GM18870 (cell line): Measurements from ENCODE around the gene C1orf146.
"Not testable (repeated sequence)": the region's sequence is repeated elsewhere in the genome, so short reads cannot be mapped to it uniquely, and the experiment has no call there.

Experiments
- ATAC-seq: cut with Tn5 transposase; IDR thresholded peaks from one replicate; pipeline ENCODE4 v1.9.1; 2021; ENCODE audit warnings: moderate library complexity; ENCODE audit not compliant: unreplicated experiment

Gene C1orf146

DNA sequence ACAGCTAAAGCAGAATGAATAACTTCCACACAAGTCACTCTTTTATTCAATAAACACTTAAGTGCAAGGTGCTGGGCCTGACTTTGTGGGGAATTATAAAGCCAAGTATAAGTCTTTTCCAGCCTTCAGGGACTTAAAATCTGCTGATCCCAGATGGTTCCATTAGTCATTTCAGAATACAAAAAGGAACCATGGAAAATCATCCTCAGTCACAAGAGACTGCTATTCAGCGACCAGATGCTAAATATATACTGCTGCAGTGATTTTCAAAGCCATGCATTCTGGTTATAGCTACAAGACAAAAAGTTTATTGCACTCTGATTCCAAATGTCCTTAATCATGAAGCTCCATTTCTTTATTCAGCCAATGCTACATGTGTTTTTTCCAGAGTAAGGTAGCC lies 55.3 kb downstream of the C1orf146 start:
- no peak for ATAC-seq

DNA sequence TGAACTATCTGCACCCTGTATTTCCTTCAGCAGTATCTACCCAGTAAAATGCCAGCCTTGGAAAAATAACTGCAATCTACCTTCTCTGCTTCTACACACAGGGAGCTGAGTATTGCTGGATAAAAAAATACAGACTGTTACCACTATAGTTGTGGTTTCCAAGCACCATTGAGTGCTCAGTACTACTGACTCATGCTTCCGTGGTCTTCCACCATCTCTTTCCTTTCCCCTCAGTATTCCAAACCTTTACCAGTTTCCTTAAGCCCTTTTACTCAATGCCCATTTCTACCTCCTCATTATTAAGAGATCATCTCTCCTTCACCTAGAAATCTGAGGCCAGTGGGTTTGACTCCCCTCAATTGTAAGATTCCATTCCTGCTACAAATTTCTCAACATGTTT lies 57.2 kb downstream of the C1orf146 start:
- no peak for ATAC-seq

DNA sequence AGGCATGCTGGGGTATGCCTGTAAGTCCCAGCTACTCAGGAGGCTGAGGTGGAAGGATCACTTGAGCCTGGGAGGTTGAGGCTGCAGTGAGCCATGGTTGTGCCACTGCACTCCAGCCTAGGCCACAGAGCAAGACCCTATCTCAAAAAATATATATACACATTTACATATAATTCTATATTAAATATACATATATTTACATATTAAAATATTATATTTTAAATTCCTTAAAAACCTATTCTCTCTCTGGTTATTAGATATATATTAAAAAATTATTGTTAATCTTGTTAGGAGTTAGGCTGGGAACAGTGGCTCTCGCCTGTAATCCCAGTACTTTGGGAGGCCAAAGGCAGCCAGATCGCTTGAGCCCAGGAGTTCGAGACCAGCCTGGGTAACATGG lies 58.4 kb downstream of the C1orf146 start:
- no peak for ATAC-seq

DNA sequence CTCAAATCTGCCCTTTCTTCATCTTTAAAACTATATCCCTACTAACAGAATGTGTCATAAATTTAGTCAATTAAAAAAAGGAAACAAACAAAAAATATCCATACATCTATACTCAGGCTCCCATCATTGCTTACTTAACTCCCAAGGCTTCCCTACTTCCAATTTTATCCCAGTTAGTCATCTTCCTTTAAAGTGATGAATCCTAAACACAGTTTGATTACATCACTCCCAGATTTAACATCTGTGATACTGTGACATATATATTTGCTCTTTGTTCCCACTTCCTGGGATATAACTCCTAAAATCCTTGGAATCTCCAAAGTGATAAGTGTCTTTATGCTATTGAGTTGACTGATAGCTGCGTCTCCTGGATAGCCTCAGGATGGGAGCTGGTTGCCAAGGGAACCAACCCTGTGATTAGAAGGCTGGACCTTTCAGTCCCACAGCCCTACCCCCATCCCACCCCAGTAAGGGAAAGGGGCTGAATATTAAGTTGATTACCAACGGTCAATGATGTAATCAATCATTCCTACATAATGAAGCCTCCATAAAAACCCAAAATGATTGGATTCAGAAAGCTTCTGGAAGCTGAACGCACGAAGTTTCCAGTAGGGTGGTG lies 59.5 kb downstream of the C1orf146 start:
- ATAC-seq: no peak

DNA sequence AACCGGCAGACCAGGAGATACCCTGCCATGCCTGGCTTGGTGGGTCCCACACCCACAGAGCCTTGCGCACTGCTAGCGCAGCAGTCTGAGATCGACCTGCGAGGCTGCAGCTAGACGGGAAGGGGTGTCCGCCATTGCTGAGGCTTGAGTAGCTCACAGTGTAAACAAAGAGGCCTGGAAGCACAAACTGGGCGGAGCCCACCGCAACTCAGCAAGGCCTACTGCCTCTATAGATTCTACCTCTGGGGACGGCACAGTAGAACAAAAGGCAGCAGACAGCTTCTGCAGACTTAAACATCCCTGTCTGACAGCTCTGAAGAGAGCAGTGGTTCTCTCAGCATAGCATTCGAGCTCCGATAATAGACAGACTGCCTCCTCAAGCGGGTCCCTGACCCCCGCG lies 62.1 kb downstream of the C1orf146 start:
- ATAC-seq: not testable (repeated sequence)

DNA sequence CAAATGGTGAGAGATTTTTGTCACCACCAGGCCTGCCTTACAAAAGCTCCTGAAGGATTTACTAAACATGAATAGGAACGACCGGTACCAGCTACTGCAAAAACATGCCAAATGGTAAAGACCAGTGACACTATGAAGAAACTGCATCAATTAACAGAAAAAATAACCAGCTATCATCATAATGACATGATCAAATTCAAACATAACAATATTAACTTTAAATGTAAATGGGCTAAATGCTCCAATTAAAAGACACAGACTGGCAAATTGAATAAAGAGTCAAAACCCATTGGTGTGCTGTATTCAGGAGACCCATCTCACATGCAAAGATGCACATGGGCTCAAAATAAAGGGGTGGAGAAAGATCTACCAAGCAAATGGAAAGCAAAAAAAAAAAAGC lies 63.7 kb downstream of the C1orf146 start:
- ATAC-seq: not testable (repeated sequence)

DNA sequence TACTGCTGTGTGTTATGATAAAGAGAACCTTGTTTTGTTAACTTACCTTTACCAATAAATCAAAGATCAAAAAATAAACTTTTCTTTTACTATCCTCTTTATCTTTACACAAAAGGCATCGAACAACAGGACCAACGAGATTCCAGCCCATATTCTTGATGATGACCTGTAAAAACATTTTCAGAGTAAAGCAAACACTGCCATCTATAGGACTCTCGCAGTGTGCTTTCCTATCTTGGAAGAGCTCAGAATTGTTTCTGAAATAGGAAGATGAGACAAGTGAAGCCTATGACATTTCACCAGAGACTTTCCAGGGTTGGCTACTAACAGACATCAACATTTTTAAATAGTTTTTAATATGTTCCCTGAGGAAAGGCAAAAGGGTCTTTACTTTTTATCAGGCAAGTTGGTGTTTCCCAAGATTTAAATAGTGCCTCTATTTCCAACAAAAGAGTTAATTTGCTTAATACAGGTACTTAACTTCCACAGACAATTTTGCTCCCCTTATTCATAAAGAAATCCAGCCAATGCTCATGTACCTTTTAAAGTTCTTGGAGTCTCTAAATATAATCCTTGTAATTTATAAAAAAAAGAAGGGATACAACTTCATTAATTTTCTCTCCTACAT lies 73.8 kb downstream of the C1orf146 start:
- no peak for ATAC-seq
